Sigmoid colon (tissue), 7 donors: Measurements from ENCODE around the gene PDCD7. TPM values are rescaled to one million over a fixed set of nuclear protein-coding genes. Genes with fewer than 3 reads are reported as not detected.
A peak's percentile ranks its signal among the peaks of the same experiment; 100 is the strongest.

Experiments used
- DNase-seq: peaks from one replicate; pipeline ENCODE4 v3.0.0-alpha.2; 2019
- H3K27ac ChIP-seq, 4 donors: fragments of 200-600 bp; sonication (generic); one replicate each; pipeline ENCODE4 v1.5.1; 2016 to 2019; ENCODE audit warnings: mild to moderate bottlenecking in 1 of 4
- H3K27me3 ChIP-seq, 3 donors: fragments of 200-600 bp; sonication (generic); one replicate each; pipeline ENCODE4 v1.5.1; 2019; ENCODE audit warnings: mild to moderate bottlenecking in 1 of 3
- H3K36me3 ChIP-seq, 4 donors: fragments of 200-600 bp; sonication (generic); one replicate each; pipeline ENCODE4 v1.5.1; 2016 to 2019
- H3K4me1 ChIP-seq, 4 donors: fragments of 200-600 bp; sonication (generic); one replicate each; pipeline ENCODE4 v1.5.1; 2017 to 2019
- H3K4me3 ChIP-seq, 4 donors: fragments of 200-600 bp; sonication (generic); one replicate each; pipeline ENCODE4 v1.5.1; 2017 to 2019; ENCODE audit warnings: mild to moderate bottlenecking in 2 of 4, moderate library complexity in 1 of 4
- H3K9me3 ChIP-seq, 4 donors: fragments of 200-600 bp in 3 of 4; sonication (generic) in 3 of 4; one replicate each; pipeline versions ENCODE4 v1.5.1 to v1.6.1; 2013 to 2019
- EP300 ChIP-seq, 4 donors: sonication (generic); formaldehyde crosslinking; IDR thresholded peaks; one replicate each; pipeline ENCODE4 v1.6.1; 2017; ENCODE audit warnings: antibody characterized with exemption in 4 of 4
- POLR2A ChIP-seq, 2 donors: fragments of 450-650 bp; IDR thresholded peaks; one replicate each; pipeline ENCODE4 v1.6.1; 2016; ENCODE audit warnings: antibody characterized with exemption in 2 of 2, mild to moderate bottlenecking in 2 of 2, moderate library complexity in 2 of 2
- POLR2AphosphoS5 ChIP-seq, 4 donors: sonication (generic); formaldehyde crosslinking; IDR thresholded peaks; one replicate each; pipeline ENCODE4 v1.6.1; 2017; ENCODE audit warnings: antibody characterized with exemption in 4 of 4
- WGBS, 2 donors: extraction: QIAGEN DNeasy Blood & Tissue Kit; methylation state at CpG; one replicate each; pipeline ENCODE4 v1.1.7; 2013; 5-methylcytosine and 5-hydroxymethylcytosine counted together
- intact Hi-C: fragments of 100-400 bp; cut with DNase I; formaldehyde crosslinking; loops from one replicate; pipeline ENCODE4 v1.15.1; 2023
- polyA plus RNA-seq, 3 donors: library from polyadenylated mRNA; stranded (reverse); fragments of 200-250 nt; gene quantifications; one replicate each; pipeline ENCODE4 v1.2.3, GENCODE V29; 2013
- total RNA-seq, 4 donors: library from RNA; depleted of rRNA; stranded (reverse); fragments of >200 nt; gene quantifications; one replicate each; pipeline ENCODE4 v1.1.0, GENCODE V29; 2016
- TF ChIP-seq, protein P1 (sequence below), 4 experiments: fragments of 450-650 bp in 3 of 4; fragments of 200-600 bp in 1 of 4; IDR thresholded peaks; one replicate each; pipeline ENCODE4 v1.5.1; 2016 to 2019; ENCODE audit warnings: antibody characterized with exemption in 4 of 4, mild to moderate bottlenecking in 3 of 4, moderate library complexity in 2 of 4
- donor health status: healthy with polysubstance abuse.
- donor health status: Bipolar disorder and iron deficiency.
- donor health status: healthy.

The PDCD7 gene
- total and polyA plus RNA-seq, 7 donors = 7.8 to 30.1 (median 20.4) TPM

DNA sequence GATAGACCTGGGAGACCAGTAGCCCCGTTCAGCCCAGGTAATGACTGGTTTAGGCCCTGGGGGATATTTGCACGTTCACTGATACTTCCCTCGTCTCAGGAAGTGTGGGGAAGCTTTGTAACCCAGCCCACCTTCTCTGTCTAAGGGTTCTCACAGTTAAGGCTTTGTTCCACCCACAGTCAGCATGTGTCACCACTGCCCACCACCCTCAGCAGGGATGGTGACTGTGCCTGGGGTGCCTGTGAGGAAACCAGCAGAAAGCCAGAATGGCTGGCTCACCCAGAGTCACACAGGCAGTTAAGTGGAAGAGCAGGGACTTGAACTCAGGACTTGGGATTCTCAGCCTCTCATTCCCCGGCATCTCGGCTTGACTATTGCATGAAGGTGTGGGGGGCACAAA lies 51.9 kb downstream of the PDCD7 start:
- TF ChIP-seq POLR2AphosphoS5 (IDR thresholded peaks at IDR 0.05) (no peak), POLR2A (IDR thresholded peaks at IDR 0.05) (no peak), EP300 (IDR thresholded peaks at IDR 0.05) (no peak)
- TF ChIP-seq, protein P1, sequence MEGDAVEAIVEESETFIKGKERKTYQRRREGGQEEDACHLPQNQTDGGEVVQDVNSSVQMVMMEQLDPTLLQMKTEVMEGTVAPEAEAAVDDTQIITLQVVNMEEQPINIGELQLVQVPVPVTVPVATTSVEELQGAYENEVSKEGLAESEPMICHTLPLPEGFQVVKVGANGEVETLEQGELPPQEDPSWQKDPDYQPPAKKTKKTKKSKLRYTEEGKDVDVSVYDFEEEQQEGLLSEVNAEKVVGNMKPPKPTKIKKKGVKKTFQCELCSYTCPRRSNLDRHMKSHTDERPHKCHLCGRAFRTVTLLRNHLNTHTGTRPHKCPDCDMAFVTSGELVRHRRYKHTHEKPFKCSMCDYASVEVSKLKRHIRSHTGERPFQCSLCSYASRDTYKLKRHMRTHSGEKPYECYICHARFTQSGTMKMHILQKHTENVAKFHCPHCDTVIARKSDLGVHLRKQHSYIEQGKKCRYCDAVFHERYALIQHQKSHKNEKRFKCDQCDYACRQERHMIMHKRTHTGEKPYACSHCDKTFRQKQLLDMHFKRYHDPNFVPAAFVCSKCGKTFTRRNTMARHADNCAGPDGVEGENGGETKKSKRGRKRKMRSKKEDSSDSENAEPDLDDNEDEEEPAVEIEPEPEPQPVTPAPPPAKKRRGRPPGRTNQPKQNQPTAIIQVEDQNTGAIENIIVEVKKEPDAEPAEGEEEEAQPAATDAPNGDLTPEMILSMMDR (IDR thresholded peaks at IDR 0.05) = no peak
- intact Hi-C loops = loop anchor here (2.0 kb wide), 2 partner anchors 15 to 49 kb away; no protein-coding TSS in a partner anchor

DNA sequence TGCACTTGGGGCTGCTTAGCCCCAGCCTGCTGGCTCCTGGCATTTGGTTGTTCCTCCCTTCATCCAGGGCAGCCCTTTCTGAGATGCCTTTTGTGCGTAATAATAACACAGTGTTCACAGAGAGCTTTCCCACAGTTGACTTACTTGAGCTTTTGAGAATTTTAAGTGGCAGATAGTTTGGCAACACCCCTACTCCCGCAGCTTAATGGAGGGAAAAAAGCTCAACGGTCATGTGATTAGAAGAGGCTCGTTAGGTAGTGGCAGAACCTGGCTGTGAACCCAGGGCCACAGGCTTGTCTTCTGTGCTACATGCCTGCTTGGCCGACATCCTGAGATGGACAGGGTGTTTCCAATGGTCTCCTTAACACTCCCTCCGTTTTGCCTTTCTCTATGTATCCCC lies 52.3 kb downstream of the PDCD7 start:
- Histone ChIP-seq H3K4me3 (no peak overlapping the region), H3K9me3 (no peaks in the 10 kb centered on the region), H3K27ac (peak overlapping the region; percentile 5 to 95 (median 38)), H3K36me3 (no peaks in the 10 kb centered on the region), H3K27me3 (peaks cover 0 to 7% (median 0%) of the 10 kb centered on the region in 3 donors), H3K4me1 (peaks cover 0 to 67% (median 64%) of the 10 kb centered on the region in 4 donors)
- 69 to 77% methylated on average over 6 of the region's 6 CpGs for WGBS, 2 donors
- no peak for DNase-seq
- TF ChIP-seq POLR2AphosphoS5 (IDR thresholded peaks at IDR 0.05) = no peak
- TF ChIP-seq EP300 (IDR thresholded peaks at IDR 0.05) = no peak
- TF ChIP-seq, protein P1 (IDR thresholded peaks at IDR 0.05) = no peak
- TF ChIP-seq POLR2A (IDR thresholded peaks at IDR 0.05) = no peak
- intact Hi-C loops = no loop called here

More for the DNA sequence above, 51.9 kb downstream of the PDCD7 start:
- WGBS, 2 donors = 84 to 87% methylated on average over 5 of the region's 5 CpGs
- DNase-seq = no peak
- H3K36me3 ChIP-seq = no peaks in the 10 kb centered on the region
- H3K27ac ChIP-seq = peak overlapping the region; percentile 10 to 95 (median 64)
- H3K4me3 ChIP-seq = no peak overlapping the region
- H3K4me1 ChIP-seq = peaks cover 0 to 68% (median 65%) of the 10 kb centered on the region in 4 donors
- no peaks in the 10 kb centered on the region for H3K9me3 ChIP-seq
- peaks cover 0 to 7% (median 0%) of the 10 kb centered on the region in 3 donors for H3K27me3 ChIP-seq

DNA sequence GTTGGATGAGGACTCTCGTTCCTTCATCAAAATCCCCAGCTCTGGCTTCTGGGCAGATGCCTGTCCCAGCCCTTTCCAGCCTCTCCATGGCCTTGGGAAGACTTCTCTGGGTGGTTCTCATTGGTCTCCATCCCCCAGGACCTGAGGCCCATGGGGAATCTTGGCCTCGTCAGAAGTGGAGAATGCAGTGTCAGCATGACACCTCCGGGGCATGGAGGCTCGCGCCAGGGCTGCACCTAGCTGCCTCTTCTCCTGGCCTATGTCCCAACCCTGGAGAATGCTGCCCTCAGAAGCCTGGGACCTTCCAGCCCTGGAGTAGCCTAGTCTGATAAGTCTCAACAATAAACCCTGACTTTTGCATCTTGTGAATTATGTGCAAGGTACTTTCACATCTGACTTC lies 54.0 kb downstream of the PDCD7 start:
- no peak overlapping the region for H3K4me3 ChIP-seq
- TF ChIP-seq POLR2A (IDR thresholded peaks at IDR 0.05) (no peak), POLR2AphosphoS5 (IDR thresholded peaks at IDR 0.05) (no peak), EP300 (IDR thresholded peaks at IDR 0.05) (no peak)
- TF ChIP-seq, protein P1 (IDR thresholded peaks at IDR 0.05) = no peak
- no peak for DNase-seq
- H3K36me3 ChIP-seq = no peaks in the 10 kb centered on the region
- no peak overlapping the region for H3K27ac ChIP-seq
- peaks cover 0 to 53% (median 50%) of the 10 kb centered on the region in 4 donors for H3K4me1 ChIP-seq
- intact Hi-C loops = no loop called here
- H3K9me3 ChIP-seq = no peaks in the 10 kb centered on the region
- 91 to 92% methylated on average over 5 of the region's 5 CpGs for WGBS, 2 donors
- peaks cover 0 to 7% (median 0%) of the 10 kb centered on the region in 3 donors for H3K27me3 ChIP-seq

DNA sequence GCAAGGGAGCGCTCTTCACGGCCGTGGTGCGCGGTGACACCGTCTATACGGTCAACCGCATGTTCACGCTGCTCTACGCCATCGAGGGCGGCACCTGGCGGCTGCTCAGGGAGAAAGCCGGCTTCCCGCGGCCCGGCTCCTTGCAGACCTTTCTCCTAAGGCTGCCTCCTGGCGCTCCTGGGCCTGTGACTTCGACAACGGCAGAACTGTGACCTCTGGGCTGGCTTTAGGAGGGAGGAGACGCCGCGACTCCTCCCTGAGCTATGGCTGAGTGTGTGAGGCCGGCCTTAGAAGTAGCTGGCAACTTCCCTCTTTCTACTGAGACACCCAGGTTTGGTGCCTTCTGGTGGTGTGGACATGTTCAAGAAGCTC lies 55.6 kb downstream of the PDCD7 start:
- no peak overlapping the region for H3K27ac ChIP-seq
- intact Hi-C loops = no loop called here
- peaks cover 0 to 44% (median 39%) of the 10 kb centered on the region in 4 donors for H3K4me1 ChIP-seq
- H3K9me3 ChIP-seq = no peaks in the 10 kb centered on the region
- H3K36me3 ChIP-seq = no peaks in the 10 kb centered on the region
- no peak overlapping the region for H3K4me3 ChIP-seq
- TF ChIP-seq POLR2A (IDR thresholded peaks at IDR 0.05) = no peak
- TF ChIP-seq, protein P1 (IDR thresholded peaks at IDR 0.05) = peak; percentile 28 to 60 (median 54)
- TF ChIP-seq POLR2AphosphoS5 (IDR thresholded peaks at IDR 0.05) = no peak
- WGBS, 2 donors = 10 to 23% methylated on average over 24 of the region's 24 CpGs
- peak; percentile 89 for DNase-seq
- H3K27me3 ChIP-seq = peaks cover 0 to 7% (median 0%) of the 10 kb centered on the region in 3 donors
